A204.1 (cell line): ENCODE results near the gene SLC25A23.
"Not testable (repeated sequence)": the region's sequence is repeated elsewhere in the genome, so short reads cannot be mapped to it uniquely, and the experiment has no call there.

ENCODE experiments used
- FAIRE-seq: peaks from 2 replicates; lab custom pipeline; 2012; peaks lifted over from hg19 to GRCh38; lab: Jason Lieb, UNC

The SLC25A23 gene

GRCh38 chr19:6459262-6460098 lies at the start of gene SLC25A23:
Gene SLC25A23 (minus strand): TSS chr19:6459792. CDS start chr19:6459628, 164 bp downstream.
- FAIRE-seq = no peak

DNA sequence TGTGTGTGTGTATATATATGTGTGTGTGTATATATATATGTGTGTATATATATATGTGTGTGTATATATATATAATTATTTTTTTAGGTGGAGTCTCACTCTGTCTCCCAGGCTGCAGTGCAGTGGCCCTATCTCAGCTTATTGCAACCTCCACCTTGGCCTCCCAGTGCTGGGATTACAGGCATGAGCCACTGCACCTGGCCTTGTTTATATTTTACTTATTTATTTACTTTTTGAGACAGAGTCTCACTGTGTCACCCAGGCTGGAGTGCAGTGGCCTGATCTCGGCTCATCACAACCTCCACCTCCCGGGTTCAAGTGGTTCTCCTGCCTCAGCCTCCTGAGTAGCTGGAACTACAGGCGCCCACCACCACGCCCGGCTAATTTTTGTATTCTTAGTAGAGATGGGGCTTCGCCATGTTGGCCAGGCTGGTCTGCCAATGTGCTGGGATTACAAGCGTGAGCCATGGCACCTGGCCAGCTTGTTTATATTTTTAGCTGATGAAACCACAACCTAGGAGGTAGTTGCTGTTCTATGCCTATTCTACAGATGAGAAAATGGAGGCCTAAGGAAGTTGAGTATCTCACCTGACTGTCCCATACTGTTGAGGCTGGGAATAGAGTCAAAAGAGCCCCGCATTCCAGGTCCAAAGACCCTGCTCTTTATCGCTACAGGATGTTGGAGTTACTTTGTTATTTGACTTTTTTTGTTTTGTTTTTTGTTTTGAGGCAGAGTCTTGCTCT lies 48.6 kb upstream of the SLC25A23 start:
- not testable (repeated sequence) for FAIRE-seq

- FAIRE-seq = no peak
Measured at GRCh38 chr19:6503407-6504201, 44.0 kb upstream of the SLC25A23 start.

- no peak for FAIRE-seq
Measured at GRCh38 chr19:6501740-6502648, 42.4 kb upstream of the SLC25A23 start, which contains the start of gene TUBB4A. Gene TUBB4A (minus strand): TSS chr19:6502309. CDS start chr19:6502212, 97 bp downstream.

DNA sequence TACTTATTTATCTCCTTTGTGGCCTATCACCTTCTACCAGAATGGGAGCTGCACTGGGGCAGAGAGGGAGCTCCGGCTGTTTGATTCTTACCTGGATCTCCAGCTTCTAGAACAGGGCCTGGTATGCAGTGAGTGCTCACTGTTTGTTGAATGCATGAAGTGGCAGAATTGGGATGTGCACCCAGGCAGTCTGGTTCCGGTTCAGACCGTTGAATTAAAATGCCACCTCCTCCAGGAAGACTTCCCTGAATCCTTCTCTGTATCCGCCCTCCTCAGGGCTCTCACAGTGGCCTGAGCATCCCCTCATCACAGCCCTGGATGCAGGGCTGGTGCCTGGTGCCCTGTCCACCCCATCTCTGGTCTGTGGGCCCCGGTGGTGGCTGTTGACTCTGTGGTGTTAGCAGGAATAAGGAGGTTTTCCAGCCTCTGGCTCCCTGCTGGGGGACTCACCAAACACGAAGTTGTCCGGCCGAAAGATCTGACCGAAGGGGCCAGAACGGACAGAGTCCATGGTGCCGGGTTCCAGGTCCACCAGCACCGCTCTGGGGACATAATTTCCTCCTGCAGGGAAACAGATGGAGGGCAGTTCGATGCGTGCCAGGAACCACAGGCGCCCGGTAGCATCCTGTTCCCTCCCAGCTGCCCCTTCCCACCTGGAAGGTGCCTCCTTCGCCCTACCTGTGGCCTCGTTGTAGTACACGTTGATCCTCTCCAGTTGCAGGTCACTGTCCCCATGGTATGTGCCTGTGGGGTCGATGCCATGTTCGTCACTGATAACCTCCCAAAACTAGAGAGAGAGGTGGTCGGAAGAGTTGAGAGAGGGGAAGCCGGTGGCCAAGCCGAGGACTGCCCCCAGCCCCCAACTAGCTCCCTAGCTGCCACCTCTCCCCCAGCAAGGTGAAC lies 41.5 kb upstream of the SLC25A23 start:
- no peak for FAIRE-seq

- FAIRE-seq = no peak
Measured at GRCh38 chr19:6499052-6499790, 39.6 kb upstream of the SLC25A23 start.

DNA sequence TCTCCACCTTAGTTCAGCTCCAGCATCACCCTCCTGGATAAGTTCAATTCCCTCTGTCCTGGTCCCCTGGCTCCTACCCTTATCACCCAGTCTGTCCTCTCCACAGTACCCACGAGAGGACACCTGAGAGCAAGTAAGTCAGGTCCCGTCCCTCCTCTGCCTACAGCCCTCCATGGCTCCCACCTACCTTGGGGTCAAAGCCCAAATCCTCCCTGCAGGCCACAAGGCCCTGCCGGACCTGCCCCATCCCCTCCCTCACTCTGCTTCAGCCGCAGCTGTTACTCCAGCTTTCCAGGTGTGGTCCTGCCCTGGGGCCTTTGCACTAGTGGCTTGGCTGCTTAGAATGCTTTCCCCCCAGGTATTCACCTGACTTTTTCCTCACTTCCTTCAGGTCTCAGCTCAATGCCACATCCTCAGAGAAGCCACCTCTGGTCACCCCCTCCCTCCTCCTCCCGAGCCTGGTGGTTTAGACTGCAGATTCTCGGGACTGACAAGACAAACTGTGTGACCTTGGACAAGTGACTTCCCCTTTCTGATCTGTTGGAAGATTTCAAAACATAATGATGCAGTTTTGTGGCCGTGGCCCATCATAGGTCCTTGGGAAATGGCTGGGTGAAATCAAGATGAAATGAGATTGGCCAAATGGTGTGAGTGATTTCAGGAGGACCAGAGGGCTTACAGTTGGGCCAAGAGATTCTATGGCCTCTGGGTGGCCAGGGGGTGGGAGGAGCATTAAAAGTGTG lies 38.9 kb upstream of the SLC25A23 start:
- FAIRE-seq = no peak

DNA sequence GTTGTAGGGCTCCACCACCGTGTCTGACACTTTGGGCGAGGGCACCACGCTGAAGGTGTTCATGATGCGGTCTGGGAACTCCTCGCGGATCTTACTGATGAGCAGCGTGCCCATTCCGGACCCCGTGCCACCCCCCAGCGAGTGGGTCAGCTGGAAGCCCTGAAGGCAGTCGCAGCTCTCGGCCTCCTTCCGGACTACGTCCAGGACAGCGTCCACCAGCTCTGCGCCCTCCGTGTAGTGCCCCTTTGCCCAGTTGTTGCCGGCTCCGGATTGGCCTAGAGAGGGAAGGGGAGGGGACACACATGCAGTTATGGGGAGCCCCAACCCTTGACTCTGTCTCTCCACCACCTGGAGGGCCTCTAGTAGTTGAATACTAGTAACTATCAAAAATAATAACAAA lies 36.4 kb upstream of the SLC25A23 start:
- FAIRE-seq = no peak

DNA sequence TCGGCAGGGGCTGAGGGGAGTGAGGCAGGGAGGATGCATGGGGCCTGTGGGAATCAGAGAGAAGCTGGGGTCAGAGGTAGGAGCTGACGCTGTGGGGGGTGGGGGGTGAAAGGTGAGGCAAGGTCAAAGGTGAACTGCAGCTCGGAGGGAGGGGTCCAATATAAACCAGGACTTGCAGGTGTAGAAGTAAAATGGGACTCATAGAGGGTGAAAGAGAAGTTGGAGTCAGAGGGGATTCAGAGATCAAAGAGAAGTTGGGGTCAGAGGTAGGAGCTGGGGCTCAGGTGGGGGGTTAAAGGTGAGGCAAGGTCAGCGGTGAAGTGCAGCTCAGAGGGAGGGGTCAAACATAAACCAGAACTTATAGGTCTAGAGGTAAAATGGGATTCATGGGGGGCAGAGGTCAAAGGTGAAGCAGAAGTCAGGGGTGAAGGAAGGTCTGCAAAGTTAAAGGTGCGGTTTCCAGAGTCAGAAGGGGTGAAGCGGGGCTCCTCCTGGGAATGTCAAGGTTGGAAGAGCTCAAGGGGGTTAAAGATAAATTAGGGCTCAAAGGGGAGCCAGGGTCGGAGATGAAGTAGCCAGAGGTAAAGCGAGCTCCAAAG lies 34.9 kb upstream of the SLC25A23 start:
- FAIRE-seq = no peak

DNA sequence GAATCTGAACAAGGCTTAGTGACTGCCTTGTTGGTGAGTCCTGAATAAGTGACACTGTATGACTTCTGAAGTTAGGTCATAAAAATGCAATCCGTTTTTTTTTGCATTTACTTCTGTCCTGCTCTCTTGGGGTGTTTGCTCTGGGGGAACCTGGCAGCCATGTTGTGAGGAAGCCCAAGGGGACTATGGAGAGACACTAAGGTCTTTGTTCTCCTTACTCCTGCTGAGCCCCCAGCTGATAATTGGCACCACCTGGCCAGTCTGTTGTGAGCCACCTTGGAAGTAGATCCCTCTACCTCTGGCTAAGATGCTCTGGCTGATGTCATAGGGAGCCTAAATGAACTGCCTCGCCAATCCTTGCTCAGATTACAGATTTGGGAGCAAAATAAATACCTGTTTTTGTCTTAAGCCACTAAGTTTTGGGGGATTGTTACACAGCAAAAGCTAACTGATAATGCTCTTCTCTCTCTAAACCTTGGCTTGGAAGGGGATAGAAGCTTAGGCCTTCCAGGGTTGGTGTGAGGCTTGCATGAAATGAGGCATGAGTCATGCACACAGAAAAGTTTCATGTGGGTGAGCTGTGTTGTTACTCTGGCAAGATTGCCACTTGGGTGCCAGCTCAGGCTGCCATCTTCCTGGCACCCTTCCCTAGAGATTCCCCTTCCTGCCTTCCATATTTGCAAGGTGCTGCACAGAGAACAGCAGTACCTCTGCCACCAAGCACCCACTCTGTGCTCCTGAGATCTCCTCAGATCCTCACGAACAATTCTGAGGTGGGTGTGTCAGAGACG lies 32.4 kb upstream of the SLC25A23 start:
- no peak for FAIRE-seq

DNA sequence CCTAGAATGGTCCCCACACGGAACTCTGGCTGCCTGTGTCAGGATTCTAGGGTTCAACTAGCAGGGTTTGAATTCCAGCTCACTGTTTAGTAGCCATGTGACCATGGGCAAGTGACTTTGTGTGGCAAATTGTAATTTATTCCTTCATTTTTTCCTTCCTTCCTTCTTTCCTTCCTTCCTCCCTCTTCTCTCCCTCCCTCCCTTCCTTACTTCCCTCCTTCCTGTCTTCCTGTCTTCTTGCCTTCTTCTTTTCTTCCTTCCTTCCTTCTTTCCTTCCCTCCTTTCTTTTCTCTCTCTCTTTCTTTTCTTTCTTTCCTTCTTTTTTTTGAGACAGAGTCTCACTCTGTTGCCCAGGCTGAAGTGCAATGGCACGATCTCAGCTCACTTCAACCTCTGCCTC lies 30.5 kb upstream of the SLC25A23 start:
- no peak for FAIRE-seq

DNA sequence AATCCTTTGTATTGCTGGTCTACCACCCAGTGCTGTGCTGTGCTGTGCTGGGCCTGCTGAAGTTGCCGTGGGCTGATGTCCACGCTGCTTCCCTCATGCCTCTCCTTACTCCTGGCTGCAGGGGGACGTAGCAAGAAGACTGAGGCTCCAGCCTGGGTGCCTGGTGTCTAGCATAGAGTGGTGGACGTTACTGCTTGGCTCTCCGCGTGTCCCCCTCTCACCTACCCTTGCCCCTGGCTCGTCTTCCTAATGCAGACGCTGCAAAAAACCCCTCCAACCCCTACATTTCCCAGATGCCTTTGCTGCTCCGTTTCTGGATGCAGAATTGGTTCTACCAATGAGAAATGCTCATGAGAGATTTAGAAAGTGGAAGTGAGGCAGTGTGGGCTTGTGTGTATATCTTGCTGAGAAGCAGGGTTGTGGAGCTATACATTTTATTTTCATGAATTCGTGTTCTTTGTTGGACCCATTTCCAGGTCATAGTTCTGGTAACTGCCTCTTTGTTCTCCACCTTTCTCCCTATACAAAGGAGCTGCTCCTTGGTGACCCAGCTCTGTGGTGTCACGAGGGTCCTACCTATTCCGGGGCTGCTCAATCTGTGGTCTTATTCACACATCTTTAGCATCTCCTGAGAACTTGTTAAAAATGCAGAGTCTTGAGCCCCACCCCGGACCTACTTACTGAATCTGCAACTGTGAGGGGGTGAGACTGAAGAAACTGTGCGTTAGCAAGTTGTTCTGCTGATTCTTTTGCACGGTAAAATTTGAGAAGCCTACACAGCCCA lies 29.9 kb upstream of the SLC25A23 start:
- FAIRE-seq = no peak

DNA sequence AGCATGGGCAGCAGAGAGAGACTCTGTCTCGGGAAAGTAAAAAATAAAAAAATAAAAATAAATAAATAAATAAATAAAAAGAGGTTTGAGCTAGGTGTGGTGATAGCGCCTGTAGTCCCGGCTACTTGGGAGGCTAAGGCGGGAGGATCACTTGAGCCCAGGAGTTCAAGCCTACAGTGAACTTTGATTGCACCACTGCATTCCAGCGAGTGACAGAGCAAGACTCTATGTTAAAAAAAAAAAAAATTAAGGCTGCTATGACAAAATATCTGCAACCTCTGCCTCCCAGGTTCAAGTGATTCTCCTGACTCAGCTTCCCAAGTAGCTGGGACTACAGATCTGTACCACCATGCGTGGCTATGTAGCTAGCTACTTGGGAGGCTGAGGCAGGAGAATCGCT lies 25.2 kb upstream of the SLC25A23 start:
- no peak for FAIRE-seq

DNA sequence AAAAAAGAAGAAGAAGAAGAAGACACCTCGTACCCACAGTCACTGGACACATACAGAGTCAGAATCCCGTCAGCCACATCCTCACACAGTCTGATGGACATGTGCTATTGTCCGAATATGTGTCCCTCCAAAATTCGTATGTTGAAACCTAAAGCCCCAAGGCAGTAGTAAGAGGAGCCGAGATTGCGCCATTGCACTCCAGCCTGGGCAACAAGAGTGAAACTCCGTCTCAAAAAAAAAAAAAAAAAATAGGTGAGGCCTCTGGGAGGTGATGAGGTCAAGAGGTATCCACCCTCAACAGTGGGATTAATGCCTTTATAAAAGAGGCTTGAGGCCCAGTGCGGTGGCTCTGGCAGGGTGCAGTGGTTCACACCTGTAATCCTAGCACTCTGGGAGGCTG lies 24.6 kb upstream of the SLC25A23 start:
- FAIRE-seq = no peak

- no peak for FAIRE-seq
Measured at GRCh38 chr19:6483235-6483634, 23.6 kb upstream of the SLC25A23 start.

DNA sequence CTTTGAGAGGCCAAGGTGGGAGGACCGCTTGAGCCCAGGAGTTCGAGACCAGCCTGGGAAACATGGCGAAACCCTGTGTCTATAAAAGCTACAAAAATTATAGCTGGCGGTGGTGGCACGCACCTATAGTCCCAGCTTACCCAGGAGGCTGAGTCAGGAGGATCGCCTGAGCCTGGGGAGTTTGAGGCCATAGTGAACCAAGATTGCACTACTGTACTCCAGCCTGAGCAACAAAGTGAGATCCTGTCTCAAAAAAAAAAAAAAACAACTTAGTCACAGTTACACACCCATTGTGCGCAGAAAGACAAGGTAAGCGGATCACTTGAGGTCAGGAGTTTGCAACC lies 22.7 kb upstream of the SLC25A23 start:
- no peak for FAIRE-seq
